Activated CD8-positive, alpha-beta memory T cell treated with anti-CD3 and anti-CD28 coated beads, Interleukin-2, amount 50 U/mL, for 24 hours (primary cell): ENCODE results near the gene ANO4.
"Not testable (repeated sequence)": the region's sequence is repeated elsewhere in the genome, so short reads cannot be mapped to it uniquely, and the experiment has no call there.

Experiments
- DNase-seq: peaks from one replicate; pipeline ENCODE4 v3.0.0-alpha.2; 2020; ENCODE audit errors: extremely low read depth

The ANO4 gene

DNA sequence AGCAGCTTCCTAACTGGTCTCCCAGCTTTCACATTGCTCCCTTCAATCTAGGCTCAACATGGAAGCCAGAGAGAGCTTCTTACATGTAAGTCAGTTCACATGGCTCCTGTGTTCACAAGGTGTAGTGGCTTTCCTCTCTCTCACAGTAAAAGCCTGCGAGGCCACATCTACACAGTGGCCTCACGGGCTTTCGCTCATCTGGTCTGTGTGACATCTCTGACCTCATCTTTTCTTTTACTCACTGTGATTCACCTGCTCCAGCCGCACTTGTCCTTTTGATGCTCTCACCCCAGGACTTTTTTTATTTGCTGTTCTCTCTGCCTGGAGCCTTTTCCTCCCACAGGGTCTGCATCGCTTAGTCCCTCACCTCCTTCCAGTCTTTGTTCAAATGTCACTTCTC, 293.3 kb downstream of the ANO4 start:
- DNase-seq = no peak

DNA sequence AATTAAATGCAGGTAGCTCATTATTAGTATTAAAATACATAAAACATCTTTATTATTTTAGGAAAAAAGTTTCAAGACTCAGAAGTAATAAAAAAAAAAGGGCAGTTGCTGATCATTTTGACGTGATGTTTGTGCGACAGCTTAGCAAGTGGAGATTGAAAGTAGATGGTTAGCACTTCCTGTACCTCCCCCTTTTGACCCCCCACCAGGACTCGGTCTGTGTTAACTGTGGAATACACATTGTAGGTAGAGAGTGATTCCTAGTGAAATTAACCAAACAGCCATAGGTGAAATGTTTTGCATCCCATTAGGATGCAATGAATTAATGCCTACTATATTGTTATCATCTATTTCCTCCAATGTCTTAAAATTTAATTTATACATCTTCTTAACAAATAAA, 294.7 kb downstream of the ANO4 start:
- DNase-seq = no peak

DNA sequence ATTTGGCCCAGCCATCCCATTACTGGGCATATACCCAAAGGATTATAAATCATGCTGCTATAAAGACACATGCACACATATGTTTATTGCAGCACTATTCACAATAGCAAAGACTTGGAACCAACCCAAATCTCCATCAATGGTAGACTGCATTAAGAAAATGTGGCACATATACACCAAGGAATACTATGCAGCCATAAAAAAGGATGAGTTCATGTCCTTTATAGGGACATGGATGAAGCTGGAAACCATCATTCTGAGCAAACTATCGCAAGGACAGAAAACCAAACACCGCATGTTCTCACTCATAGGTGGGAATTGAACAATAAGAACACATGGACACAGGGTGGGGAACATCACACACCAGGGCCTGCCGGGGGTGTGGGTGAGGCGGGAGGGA, 295.6 kb downstream of the ANO4 start:
- DNase-seq = not testable (repeated sequence)

DNA sequence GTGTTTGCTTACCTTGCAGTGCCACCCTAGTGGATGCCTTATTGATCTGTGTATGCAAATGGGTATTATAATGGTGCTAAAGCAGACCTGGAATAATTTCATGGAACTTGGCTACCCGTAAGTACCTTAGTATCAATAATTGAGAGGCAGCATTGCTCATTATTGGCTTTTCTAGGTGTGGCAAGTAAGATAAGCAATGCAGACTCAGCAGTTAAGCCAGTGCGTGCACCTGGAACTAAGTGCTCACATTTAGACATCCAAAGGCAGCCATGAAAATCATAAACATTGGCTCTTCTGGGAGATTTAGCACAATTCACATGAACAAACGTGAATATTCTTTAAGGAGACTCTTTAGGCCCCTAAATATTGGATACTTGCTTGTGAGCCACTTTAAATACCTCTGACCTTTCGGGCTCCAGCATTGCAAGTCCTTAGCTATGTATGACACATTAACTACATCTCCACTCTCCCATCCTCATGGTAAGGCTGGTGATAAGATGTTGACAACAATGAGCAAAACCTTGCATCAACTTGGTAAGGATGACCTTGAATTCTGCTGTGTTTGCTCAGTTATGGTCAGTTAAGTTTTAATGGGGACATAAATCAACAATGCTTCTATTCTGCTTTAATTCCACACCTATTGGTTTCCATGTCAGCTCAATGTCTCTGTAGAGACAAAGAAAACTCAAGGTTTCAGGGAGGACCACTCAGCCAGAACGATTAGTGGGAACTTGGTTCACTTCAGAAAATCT, 303.4 kb downstream of the ANO4 start:
- no peak for DNase-seq

DNA sequence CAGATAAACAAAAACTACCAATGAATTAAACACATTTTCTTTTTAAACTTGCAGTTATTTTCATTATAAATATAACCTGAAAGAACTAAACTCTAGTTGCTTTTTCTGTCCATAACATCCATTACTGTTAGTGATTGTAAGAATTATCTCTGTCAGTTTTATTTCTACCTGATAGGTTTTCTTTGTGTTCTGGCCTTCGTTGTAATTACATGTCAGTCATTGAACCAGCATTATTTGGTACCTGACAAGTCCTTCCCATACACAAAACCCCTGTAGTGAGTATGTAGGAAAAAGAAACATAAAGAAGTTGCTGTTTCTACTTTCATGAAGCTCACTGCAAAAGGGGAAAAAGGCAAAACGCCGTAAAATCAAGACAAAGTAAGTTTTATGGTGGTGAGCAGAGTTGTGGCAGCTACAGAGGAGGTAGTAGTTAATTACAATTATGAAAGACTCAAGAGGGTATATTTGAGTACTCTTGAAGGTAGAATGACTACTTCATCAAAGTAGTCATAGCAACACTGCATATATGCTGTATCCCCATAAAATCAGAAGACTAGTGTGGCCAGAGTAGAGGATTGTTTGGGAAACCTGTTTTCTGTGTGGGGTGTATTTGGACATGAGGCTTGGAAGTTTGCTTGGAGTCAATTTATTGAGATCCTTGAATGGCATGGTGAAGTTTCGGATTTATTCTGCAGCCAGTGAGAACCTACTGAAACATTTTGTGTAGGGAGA, 312.6 kb downstream of the ANO4 start:
- DNase-seq = no peak

DNA sequence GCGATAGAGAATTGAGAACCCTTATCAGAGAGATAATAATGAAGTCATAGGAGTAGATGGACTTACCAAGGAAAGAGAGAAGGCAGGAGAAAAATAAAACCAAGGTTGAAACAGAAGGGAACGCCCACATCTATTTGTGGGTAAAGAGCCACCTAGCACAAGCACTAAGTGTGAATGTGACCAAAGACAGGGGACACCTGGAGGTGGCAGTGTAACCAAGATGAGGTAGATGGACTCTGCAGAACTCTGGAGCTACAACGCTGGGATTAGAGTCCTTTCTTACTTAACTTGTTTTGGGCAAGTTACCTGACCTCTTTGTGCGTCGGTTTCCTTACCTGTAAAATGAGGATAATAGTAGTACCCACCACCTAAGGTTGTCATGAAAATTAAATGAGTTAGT, 313.6 kb downstream of the ANO4 start:
- DNase-seq = no peak

DNA sequence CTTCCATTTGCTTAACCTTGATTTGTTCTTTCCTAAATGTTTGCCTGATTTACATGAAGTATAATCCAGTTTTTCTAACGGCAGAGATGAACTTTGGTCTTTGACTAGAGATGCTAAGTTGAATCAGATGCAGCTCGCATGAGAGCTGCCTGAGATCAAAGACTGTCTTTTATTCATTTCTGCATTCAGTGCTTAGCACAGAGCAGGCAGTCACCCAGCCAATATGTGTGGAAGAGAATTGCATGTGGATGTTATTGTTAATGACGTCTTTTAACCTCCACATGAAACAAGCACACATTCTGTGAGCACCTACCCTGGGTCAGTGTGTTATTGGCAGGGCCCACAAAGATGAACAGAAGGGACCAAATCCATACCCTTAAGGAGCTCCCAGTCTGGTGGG, 316.3 kb downstream of the ANO4 start:
- no peak for DNase-seq

DNA sequence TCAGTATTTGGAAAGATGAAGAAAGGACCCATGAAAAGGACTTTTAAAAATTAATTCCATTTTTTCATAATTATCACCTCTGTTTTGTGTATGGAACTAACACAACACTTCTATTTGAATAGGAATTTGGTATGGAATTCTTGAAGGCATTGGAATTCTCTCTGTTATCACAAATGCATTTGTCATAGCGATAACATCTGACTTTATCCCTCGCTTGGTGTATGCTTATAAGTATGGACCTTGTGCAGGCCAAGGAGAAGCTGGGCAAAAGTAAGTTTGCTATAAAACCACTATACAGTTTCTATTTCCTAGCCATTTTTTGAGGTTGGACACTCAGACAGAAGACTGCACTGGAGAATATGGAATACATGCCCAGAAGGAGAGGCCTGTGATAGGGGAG, 316.9 kb downstream of the ANO4 start:
- DNase-seq = no peak

DNA sequence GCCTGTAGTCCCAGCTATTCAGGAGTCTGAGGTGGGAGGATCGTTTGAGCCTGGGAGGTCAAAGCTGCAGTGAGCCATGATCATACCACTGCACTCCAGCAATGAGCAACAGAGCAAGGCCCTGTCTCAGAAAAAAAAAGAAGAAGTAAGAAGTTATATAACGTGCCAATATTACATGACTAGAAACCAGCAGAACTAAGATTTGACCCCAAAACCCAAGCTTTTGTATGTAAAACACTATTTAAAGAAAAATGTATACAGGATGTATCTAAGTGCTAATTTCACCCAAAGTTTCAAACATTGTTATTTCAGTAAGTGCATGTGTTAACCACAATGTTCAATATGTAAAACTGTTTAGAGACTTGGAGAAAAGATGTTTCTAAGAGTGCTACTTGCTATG, 320.8 kb downstream of the ANO4 start:
- no peak for DNase-seq

DNA sequence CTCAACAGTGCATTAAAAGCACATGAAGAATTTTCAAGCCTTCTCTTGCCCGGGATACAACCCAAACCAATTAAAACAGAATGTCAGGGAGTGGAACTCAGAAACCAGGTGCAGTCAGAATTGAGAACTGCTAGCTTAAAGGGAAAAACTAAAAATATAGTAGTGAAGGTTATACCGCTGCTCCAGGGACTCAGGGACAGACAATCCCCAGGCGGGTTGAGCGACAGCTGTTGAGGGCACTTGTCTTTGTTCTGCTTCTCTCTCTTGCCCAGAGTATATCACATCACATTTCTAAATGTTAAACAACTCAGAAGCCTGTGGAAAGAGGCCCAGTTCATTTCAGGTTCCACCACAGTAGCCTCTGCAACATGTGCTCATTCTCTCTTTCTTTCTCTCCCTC, 322.3 kb downstream of the ANO4 start:
- no peak for DNase-seq

DNA sequence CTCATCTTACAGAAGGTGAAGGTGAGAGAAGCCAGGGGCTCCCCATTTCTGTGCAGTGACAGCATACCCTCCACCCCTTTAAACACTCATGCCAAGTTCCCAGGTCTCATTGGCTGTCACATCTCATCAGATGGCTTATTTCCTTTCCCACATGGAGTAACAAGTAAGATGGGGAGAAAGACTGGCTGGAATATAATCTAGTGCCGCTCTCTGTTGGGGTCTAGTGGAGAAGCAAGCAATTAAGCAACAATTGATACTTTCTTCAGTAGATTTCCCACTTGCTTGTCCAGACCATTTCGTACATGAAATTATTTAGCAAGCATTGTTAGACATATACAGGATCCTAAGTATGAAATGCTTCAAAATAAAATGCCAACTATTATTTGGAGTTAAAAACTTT, 323.3 kb downstream of the ANO4 start:
- no peak for DNase-seq

DNA sequence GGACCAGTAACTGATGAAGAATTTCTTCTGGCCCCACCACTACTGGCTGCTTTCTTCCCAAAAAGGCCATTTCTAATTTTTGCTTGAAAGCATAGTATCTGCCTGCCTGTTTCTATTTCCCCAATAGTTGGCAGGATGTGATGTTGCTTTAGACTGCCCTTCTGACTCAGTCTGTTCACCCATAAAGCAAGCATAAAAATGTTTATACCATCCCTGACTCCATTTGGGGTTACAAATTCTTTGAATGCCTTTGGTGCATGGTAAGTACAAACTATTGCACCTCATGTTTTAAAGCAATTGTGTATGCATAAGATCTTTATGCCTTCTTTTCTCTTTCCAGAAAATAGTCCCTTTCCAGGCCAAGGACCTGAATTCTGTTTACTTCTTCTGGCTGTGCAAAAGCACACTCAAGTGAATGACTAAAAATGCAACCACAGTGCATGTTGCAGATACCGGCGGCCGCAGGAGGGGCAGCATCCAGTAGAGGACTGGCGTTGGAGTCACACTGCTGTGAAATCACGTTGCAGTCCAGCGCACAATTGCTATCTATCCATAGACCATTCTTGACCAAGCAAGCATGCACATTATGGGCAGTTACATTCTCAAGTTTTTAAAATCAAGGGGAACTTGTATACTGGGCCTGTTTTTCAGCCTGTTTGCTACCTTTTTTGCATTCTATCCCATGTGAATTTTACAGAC, 333.1 kb downstream of the ANO4 start:
- no peak for DNase-seq

DNA sequence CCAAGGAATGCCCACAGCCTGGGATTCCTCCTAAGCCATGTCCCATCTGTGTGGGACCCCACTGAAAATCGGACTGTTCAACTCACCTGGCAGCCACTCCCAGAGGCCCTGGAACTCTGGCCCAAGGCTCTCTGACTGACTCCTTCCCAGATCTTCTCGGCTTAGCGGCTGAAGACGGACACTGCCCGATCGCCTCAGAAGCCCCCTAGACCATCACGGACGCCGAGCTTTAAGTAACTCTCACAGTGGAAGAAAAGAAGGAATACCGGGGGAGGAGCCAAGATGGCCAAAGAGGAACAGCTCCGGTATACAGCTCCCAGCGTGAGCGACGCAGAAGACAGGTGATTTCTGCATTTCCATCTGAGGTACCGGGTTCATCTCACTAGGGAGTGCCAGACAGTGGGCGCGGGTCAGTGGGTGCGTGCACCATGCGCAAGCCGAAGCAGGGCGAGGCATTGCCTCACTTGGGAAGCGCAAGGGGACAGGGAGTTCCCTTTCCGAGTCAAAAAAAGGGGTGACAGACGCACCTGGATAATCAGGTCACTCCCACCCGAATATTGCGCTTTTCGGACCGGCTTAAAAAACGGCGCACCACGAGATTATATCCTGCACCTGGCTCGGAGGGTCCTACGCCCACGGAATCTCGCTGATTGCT, 351.3 kb downstream of the ANO4 start:
- not testable (repeated sequence) for DNase-seq

DNA sequence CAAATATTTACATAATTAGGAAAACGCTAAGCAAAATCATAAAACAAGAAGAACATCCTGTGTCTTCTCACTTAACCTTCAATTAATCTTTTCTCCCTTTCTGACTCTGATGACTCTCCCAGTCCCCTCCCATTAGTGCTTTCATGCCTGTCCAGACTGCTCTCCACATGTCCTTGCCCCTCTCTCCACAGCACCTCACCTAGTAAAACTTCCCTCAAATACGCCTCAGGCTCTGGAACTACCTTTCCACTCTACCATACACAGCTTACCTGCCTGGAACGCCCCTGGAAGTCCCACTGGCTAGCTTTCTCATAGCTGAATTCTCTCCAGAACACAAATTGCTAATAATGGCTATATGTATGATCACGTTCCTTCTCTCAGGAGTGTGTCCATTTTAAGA, 370.7 kb downstream of the ANO4 start:
- no peak for DNase-seq

DNA sequence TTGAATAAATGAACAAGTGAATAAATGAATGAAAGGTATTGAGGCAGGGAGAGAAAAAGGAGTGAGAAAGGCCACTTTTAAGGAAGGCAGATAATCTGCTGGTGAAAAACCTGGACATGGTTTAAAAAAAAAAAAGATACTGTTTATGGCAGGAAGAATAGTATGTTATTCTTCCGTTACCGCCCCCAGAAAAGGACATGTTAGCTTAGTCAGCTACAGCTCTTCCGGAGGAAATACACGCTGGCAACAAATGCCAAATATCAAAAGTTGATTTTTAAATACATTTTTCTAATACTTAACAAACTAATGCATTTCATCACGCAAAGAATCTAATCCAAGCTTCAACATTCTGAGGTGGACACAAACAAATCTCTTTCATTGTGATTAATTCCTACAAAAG, 372.3 kb downstream of the ANO4 start:
- no peak for DNase-seq

DNA sequence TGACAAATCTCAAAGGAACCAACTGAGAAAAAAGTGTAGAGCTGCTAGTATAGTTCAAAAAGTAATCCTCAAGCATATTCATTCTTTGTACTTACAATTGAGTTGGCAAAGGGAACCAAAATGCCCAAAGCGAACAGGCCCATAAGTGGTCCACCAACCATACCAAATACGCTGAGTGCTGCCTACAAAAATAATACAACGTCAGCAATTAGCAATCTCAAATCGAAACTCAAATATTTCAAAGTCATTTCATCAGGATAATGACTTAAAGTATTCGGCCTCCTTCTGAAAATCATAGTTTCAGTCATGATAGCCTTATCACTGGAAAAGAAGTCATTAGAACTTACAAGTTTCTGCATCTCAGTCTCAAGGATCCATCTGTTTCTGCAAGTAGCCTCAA, 373.4 kb downstream of the ANO4 start:
- no peak for DNase-seq

DNA sequence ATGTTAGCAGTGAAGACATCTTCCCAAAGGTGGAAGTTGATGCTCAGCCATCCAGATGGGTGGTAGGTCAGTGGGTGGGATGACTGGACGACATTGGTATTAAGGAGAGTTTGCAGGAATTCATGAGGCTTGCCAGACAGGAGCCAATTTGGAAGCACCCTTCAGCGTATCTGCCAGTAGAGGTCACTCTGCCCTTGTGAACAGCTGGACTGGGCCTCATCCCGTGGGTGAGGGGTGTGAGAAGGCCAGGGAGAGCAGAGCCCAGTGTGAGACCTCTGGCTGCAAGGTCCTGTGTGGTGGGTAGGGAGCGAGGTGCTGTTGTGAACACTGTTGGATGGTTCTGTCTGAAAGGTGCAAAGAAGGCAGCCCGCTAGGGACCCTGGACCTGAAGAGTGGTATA, 377.7 kb downstream of the ANO4 start:
- DNase-seq = no peak

DNA sequence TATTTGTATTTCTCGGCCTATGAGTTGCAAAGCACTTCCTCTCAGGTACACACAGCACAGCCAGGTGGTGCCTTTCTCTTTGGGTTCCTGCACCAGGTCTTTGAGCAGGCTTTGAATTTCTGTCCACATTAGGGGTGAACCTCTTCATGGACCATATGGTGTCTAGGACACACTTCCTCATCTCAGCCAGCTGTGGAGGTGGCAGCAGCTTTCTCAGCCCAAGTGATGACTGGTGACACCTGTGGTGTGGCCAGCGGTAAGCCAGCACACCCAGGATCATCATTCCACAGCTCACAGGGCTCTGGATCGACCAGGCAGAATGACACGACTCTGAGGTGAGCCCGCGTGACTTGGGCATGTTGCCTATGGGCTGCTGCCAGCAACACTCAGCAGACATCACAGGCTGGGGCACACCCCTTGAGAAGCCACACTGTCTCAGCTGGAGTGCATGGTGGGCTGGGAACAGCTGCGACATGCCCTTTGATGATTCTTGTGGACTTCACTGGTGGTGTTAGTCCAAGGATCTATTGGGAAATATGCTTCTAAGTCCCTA, 378.7 kb downstream of the ANO4 start:
- no peak for DNase-seq

DNA sequence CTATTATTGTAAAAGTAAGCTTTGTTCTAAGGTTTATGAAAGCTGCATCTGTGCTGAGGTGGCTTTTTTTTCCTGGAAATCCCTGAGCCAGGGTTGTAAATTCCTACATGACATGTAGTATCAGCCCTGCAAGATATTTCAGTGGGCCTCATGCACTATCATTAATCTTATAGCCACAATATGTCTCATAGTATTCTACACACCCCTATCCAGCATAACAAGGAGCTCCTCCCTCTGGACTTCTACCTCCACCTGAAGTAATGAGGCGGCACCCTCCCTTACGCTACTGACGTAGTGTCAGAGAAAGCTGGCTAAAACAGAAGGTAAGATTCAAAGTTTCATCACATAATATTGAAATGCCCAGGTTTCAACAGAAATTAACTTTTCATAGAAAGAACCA, 380.0 kb downstream of the ANO4 start:
- DNase-seq = no peak
